GM23338 (cell line): ENCODE data around the gene KCTD7. TPM values are rescaled to one million over a fixed set of nuclear protein-coding genes. Genes with fewer than 3 reads are reported as not detected.
"Not testable (repeated sequence)": the region's sequence is repeated elsewhere in the genome, so short reads cannot be mapped to it uniquely, and the experiment has no call there.

Source experiments
- ATAC-seq: fragments of 200-7000 bp; cut with Tn5 transposase; 3 replicates; pipeline ENCODE4 v1.9.1; 2020
- DNase-seq: peaks from one replicate; pipeline ENCODE4 v3.0.0-alpha.2; 2015; ENCODE audit warnings: low spot score
- H2AFZ ChIP-seq: fragments of 200-600 bp; sonication (generic); 2 replicates; pipeline ENCODE4 v1.8.0; 2016; ENCODE audit warnings: antibody characterized with exemption, mild to moderate bottlenecking, moderate library complexity
- H3F3A ChIP-seq: fragments of 200-600 bp; sonication (generic); replicated peaks from 2 replicates; pipeline ENCODE4 v1.8.0; 2017; ENCODE audit warnings: antibody characterized with exemption, mixed run types, low read depth
- H3K27ac ChIP-seq: fragments of 200-600 bp; sonication (generic); 2 replicates; pipeline ENCODE4 v1.6.1; 2016; ENCODE audit warnings: low read depth
- H3K27me3 ChIP-seq: fragments of 200-600 bp; sonication (generic); 2 replicates; pipeline ENCODE4 v1.8.0; 2016; ENCODE audit warnings: mild to moderate bottlenecking, mixed run types, moderate library complexity; ENCODE audit not compliant: insufficient read depth
- H3K36me3 ChIP-seq: fragments of 200-600 bp; sonication (generic); 2 replicates; pipeline ENCODE4 v1.8.0; 2016; ENCODE audit warnings: mild to moderate bottlenecking; ENCODE audit not compliant: insufficient read depth
- H3K4me1 ChIP-seq: fragments of 200-600 bp; sonication (generic); 2 replicates; pipeline ENCODE4 v1.8.0; 2016; ENCODE audit warnings: mild to moderate bottlenecking, moderate library complexity; ENCODE audit not compliant: insufficient read depth
- H3K4me2 ChIP-seq: fragments of 200-600 bp; sonication (generic); 2 replicates; pipeline ENCODE4 v1.7.1; 2017; ENCODE audit warnings: mixed run types
- H3K4me3 ChIP-seq: fragments of 200-600 bp; sonication (generic); 2 replicates; pipeline ENCODE4 v1.6.1; 2016; ENCODE audit warnings: mixed run types
- H3K79me2 ChIP-seq: fragments of 200-600 bp; sonication (generic); replicated peaks from 2 replicates; pipeline ENCODE4 v1.8.0; 2017; ENCODE audit warnings: mild to moderate bottlenecking; ENCODE audit not compliant: insufficient read depth
- H3K9me2 ChIP-seq: fragments of 200-600 bp; sonication (generic); 2 replicates; pipeline ENCODE4 v1.8.0; 2017; ENCODE audit not compliant: insufficient read depth
- H4K20me1 ChIP-seq: fragments of 200-600 bp; sonication (generic); replicated peaks from 2 replicates; pipeline ENCODE4 v1.8.0; 2017; ENCODE audit warnings: mild to moderate bottlenecking; ENCODE audit not compliant: insufficient read depth
- H3K27ac Mint-ChIP-seq: 2 replicates; pipeline ENCODE4 v1.8.0; 2020; ENCODE audit warnings: inconsistent platforms, mild to moderate bottlenecking, moderate library complexity, mixed read lengths
- H3K27me3 Mint-ChIP-seq: 3 replicates; pipeline ENCODE4 v1.8.0; 2022; ENCODE audit warnings: low read depth, mild to moderate bottlenecking, moderate library complexity, mixed read lengths, inconsistent platforms; ENCODE audit not compliant: insufficient read depth, poor library complexity
- H3K36me3 Mint-ChIP-seq: 3 replicates; pipeline ENCODE4 v1.8.0; 2021; ENCODE audit warnings: low read depth, mild to moderate bottlenecking, inconsistent platforms, moderate library complexity, mixed read lengths
- H3K4me1 Mint-ChIP-seq: 3 replicates; pipeline ENCODE4 v1.8.0; 2020; ENCODE audit warnings: mild to moderate bottlenecking, inconsistent platforms, mixed read lengths
- H3K4me3 Mint-ChIP-seq: 3 replicates; pipeline ENCODE4 v1.8.0; 2021; ENCODE audit warnings: moderate library complexity, mild to moderate bottlenecking, inconsistent platforms, mixed read lengths
- H3K9me3 Mint-ChIP-seq: 3 replicates; pipeline ENCODE4 v1.8.0; 2020; ENCODE audit warnings: moderate library complexity, mild to moderate bottlenecking, inconsistent platforms, mixed read lengths
- CREB1 ChIP-seq: fragments of 250-450 bp; sonication (Bioruptor Pico); IDR thresholded peaks from 2 replicates; pipeline ENCODE4 v1.5.0; 2020; ENCODE audit warnings: low read depth, mild to moderate bottlenecking, moderate library complexity
- EZH2phosphoT487 ChIP-seq: fragments of 200-600 bp; sonication (generic); IDR thresholded peaks from one replicate; pipeline ENCODE4 v1.8.1; 2018; ENCODE audit warnings: antibody characterized with exemption; ENCODE audit not compliant: unreplicated experiment
- NANOG ChIP-seq: IDR thresholded peaks from 2 replicates; pipeline ENCODE4 v1.6.1; 2016; ENCODE audit warnings: antibody characterized with exemption, borderline replicate concordance
- POLR2AphosphoS5 ChIP-seq: IDR thresholded peaks from 2 replicates; pipeline ENCODE4 v1.6.1; 2016; ENCODE audit warnings: antibody characterized with exemption, low read depth
- ZNF114 ChIP-seq: fragments of 250-450 bp; sonication (Bioruptor Pico); IDR thresholded peaks from 2 replicates; pipeline ENCODE4 v1.5.0; 2020; ENCODE audit warnings: mild to moderate bottlenecking, moderate library complexity
- ZNF331 ChIP-seq: fragments of 250-450 bp; sonication (Bioruptor Pico); IDR thresholded peaks from 2 replicates; pipeline ENCODE4 v1.5.0; 2020; ENCODE audit warnings: low read depth, mild to moderate bottlenecking, moderate library complexity
- polyA plus RNA-seq: library from polyadenylated mRNA; unstranded; fragments of >200 nt; fragmentation: Nextera tagmentation; extraction: Ambion mirVana; gene quantifications from 2 replicates; pipeline ENCODE4 v1.2.1, GENCODE V29; 2016
- total RNA-seq: library from RNA; depleted of rRNA; stranded (reverse); fragments of >200 nt; shearing (Covaris generic); gene quantifications from 2 replicates; pipeline ENCODE4 v1.2.3, GENCODE V29; 2014
- TF ChIP-seq, protein P1 (sequence below): IDR thresholded peaks from one replicate; pipeline ENCODE4 v1.6.1; 2018; ENCODE audit warnings: antibody characterized with exemption; ENCODE audit not compliant: unreplicated experiment

Gene KCTD7
- total and polyA plus RNA-seq, 2 experiments from 2014 or later = 3.7 to 21.0 TPM

DNA sequence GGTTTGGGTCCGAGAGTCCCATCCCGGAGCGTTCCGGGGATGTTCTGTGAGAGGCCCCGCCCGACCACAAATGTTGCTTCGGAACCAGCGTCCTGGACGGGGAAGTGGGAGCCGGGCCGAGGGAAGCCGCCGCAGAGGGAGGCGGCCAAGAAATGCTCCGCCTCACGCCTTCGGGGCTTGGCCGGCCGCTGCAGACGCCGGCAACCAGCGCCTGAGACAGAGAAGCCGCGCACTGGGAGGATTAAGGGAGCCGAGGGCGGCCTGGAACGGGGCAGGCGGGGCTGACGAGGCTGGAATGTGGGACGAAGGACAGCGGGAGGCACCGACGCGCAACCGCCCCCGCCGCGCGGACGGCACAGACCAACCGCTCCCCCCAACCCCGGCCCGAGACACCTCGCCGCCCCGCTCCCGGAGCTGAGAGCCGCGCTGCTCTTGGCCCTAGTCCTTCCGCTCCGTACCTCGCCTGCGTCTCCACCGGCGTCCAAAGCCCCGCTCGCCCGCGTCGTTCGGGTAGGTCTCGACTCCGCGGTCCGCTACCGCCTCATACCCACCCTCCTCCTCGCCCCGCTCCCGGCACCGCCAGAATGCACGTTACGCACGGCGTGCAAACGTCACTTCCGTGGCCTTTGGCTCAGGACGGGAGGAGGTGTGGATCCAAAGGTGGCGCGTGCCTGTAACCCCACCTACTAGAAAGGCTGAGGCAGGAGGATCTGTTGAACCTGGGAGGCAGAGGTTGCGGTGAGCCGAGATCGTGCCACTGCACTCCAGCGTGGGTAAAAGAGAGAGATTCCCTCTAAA, 36.7 kb upstream of the KCTD7 start:
- H3K79me2 ChIP-seq = peaks cover 57% of the 10 kb centered on the region

DNA sequence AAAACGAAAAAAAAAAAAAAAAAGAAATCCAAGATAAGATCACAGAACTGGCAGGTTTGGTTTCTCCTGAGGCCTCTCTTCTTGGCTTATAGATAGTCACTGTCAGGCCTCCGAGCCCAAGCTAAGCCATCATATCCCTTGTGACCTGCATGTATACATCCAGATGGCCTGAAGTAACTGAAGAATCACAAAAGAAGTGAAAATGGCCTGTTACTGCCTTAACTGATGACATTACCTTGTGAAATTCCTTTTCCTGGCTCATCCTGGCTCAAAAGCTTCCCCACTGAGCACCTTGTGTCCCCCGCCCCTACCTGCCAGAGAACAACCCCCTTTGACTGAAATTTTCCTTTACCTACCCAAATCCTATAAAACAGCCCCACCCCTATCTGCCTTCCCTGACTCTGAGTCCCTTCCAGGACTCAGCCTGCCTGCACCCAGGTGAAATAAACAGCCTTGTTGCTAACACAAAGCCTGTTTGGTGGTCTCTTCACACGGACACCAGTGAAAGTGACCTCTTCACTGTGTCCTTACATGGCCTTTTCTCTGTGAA, 36.0 kb upstream of the KCTD7 start:
- H3K9me2 ChIP-seq, H2AFZ ChIP-seq, H3K36me3 ChIP-seq, H3K27me3 ChIP-seq, DNase-seq: not testable (repeated sequence)
- H3K27me3 Mint-ChIP-seq = peaks cover 18% of the 10 kb centered on the region
- peaks cover 30% of the 10 kb centered on the region for H3K36me3 Mint-ChIP-seq
- peaks cover 18% of the 10 kb centered on the region for H3K4me1 Mint-ChIP-seq
- Histone ChIP-seq H3F3A (0 out of 2 replicates have a peak, but pooled peaks cover 10% of the 10 kb centered on the region), H3K27ac (peak overlapping the region; percentile 81), H3K4me2 (peak overlapping the region; percentile 96), H3K79me2 (peaks cover 50% of the 10 kb centered on the region), H3K4me3 (peak overlapping the region; percentile 98), H3K4me1 (peaks cover 12% of the 10 kb centered on the region), H4K20me1 (peaks cover 10% of the 10 kb centered on the region; the same call in 1 of the 2 replicates)
- H3K4me3 Mint-ChIP-seq = peak overlapping the region; percentile 92
- peak; percentile 2; the same call in 1 of the 3 replicates for ATAC-seq
- H3K27ac Mint-ChIP-seq = peak overlapping the region; percentile 98
- H3K9me3 Mint-ChIP-seq = peaks cover 39% of the 10 kb centered on the region

More for the DNA sequence above, 36.7 kb upstream of the KCTD7 start:
- Mint-ChIP-seq H3K4me3 (peak overlapping the region; percentile 92), H3K4me1 (peaks cover 18% of the 10 kb centered on the region), H3K27me3 (peaks cover 18% of the 10 kb centered on the region), H3K36me3 (peaks cover 30% of the 10 kb centered on the region), H3K9me3 (peaks cover 39% of the 10 kb centered on the region), H3K27ac (peak overlapping the region; percentile 98)
- peaks cover 12% of the 10 kb centered on the region for H3K4me1 ChIP-seq
- peak overlapping the region; percentile 98 for H3K4me3 ChIP-seq
- H4K20me1 ChIP-seq = peaks cover 10% of the 10 kb centered on the region; the same call in 1 of the 2 replicates
- TF ChIP-seq CREB1 (CRISPR knock-in tag) (peak; percentile 92), ZNF114 (CRISPR knock-in tag) (no peak), EZH2phosphoT487 (no peak), POLR2AphosphoS5 (peak; percentile 96), NANOG (no peak), ZNF331 (no peak)
- TF ChIP-seq, protein P1, sequence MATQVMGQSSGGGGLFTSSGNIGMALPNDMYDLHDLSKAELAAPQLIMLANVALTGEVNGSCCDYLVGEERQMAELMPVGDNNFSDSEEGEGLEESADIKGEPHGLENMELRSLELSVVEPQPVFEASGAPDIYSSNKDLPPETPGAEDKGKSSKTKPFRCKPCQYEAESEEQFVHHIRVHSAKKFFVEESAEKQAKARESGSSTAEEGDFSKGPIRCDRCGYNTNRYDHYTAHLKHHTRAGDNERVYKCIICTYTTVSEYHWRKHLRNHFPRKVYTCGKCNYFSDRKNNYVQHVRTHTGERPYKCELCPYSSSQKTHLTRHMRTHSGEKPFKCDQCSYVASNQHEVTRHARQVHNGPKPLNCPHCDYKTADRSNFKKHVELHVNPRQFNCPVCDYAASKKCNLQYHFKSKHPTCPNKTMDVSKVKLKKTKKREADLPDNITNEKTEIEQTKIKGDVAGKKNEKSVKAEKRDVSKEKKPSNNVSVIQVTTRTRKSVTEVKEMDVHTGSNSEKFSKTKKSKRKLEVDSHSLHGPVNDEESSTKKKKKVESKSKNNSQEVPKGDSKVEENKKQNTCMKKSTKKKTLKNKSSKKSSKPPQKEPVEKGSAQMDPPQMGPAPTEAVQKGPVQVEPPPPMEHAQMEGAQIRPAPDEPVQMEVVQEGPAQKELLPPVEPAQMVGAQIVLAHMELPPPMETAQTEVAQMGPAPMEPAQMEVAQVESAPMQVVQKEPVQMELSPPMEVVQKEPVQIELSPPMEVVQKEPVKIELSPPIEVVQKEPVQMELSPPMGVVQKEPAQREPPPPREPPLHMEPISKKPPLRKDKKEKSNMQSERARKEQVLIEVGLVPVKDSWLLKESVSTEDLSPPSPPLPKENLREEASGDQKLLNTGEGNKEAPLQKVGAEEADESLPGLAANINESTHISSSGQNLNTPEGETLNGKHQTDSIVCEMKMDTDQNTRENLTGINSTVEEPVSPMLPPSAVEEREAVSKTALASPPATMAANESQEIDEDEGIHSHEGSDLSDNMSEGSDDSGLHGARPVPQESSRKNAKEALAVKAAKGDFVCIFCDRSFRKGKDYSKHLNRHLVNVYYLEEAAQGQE = no peak
- no peaks in the 10 kb centered on the region for H3K36me3 ChIP-seq
- ATAC-seq (peak; percentile 91), DNase-seq (peak; percentile 95)
- H3K9me2 ChIP-seq = no peaks in the 10 kb centered on the region
- 0 out of 2 replicates have a peak overlapping the region, but pooled peaks have one; percentile 59 for H2AFZ ChIP-seq
- H3K27ac ChIP-seq = peak overlapping the region; percentile 81
- peak overlapping the region; percentile 96 for H3K4me2 ChIP-seq
- no peaks in the 10 kb centered on the region for H3K27me3 ChIP-seq
- H3F3A ChIP-seq = 0 out of 2 replicates have a peak, but pooled peaks cover 10% of the 10 kb centered on the region

DNA sequence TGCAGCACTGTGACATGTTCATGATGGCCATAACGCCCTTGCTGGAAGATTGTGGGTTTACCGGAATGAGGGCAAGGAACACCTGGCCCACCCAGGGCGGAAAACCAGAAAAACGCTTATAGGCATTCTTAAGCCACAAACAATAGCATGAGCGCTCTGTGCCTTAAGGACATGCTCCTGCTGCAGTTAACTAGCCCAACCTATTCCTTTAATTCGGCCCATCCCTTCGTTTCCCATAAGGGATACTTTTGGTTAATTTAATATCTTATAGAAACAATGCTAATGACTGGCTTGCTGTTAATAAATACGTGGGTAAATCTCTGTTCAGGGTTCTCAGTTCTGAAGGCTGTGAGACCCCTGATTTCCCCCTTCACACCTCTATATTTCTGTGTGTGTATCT, 34.6 kb upstream of the KCTD7 start:
- not testable (repeated sequence) for H3K4me3 Mint-ChIP-seq, H3K9me2 ChIP-seq, H4K20me1 ChIP-seq, H3K27ac Mint-ChIP-seq, DNase-seq, H3K4me3 ChIP-seq, H3K36me3 ChIP-seq, H3K27ac ChIP-seq, H2AFZ ChIP-seq, H3K27me3 ChIP-seq, ATAC-seq, H3K4me2 ChIP-seq
- Mint-ChIP-seq H3K27me3 (peaks cover 18% of the 10 kb centered on the region), H3K36me3 (peaks cover 30% of the 10 kb centered on the region), H3K4me1 (peaks cover 18% of the 10 kb centered on the region), H3K9me3 (peaks cover 39% of the 10 kb centered on the region)
- Histone ChIP-seq H3F3A (0 out of 2 replicates have a peak, but pooled peaks cover 10% of the 10 kb centered on the region), H3K4me1 (peaks cover 12% of the 10 kb centered on the region), H3K79me2 (peaks cover 36% of the 10 kb centered on the region)
